Keratinocyte (primary cell): ENCODE results near the gene ZDHHC3.

Source experiments
- CTCF ChIP-seq, 3 experiments: IDR thresholded peaks in 1 of 3; conservative IDR thresholded peaks in 1 of 3; optimal IDR thresholded peaks in 1 of 3; 2 replicates in 2 of 3; 3 replicates in 1 of 3; pipeline versions ENCODE3 to v1.5.1; 2011; ENCODE audit warnings: low read length in 3 of 3, mild to moderate bottlenecking in 3 of 3, moderate library complexity in 2 of 3, control low read depth in 1 of 3, inconsistent platforms in 1 of 3; ENCODE audit not compliant: insufficient read depth in 2 of 3; ENCODE audit errors: extremely low read depth in 1 of 3
- EZH2 ChIP-seq: IDR thresholded peaks from one replicate; pipeline ENCODE4 v1.6.1; 2012; ENCODE audit warnings: inconsistent platforms, mild to moderate bottlenecking, low read length, moderate library complexity

GRCh38 chr3:44918087-44918486 is 57.9 kb downstream of the ZDHHC3 start:
- TF ChIP-seq CTCF (optimal IDR thresholded peaks at IDR 0.05 in 1 of 3, IDR thresholded peaks at IDR 0.05 in 1 of 3, conservative IDR thresholded peaks at IDR 0.05 in 1 of 3; ENCODE audit: extremely low read depth in 1 of 3, insufficient read depth in 2 of 3, low read length in 3 of 3) (no peak), EZH2 (no peak)
